ENCODE results near the gene MON2.

- TF ChIP-seq POLR2A (IDR thresholded peaks at IDR 0.05) (no peak), CTCF (IDR thresholded peaks at IDR 0.05) (no peak)
These were observed 65.7 kb downstream of the MON2 start for GRCh38 chr12:62532333-62532732.
